WTC11 (cell line): ENCODE measurements around the gene MAGI2. TPM values are rescaled to one million over a fixed set of nuclear protein-coding genes. Genes with fewer than 3 reads are reported as not detected.

Source experiments
- ATAC-seq: fragments of 200-7000 bp; cut with Tn5 transposase; 2 replicates; pipeline ENCODE4 v1.10.0; 2021; ENCODE audit warnings: mild to moderate bottlenecking, moderate library complexity
- CTCF ChIA-PET: fragments of 300-600 bp; sonication (Branson Sonifier 250); formaldehyde crosslinking; loops from one replicate; lab custom pipeline; 2021; ENCODE audit warnings: antibody characterized with exemption; lab: Charles Lee
- POLR2A ChIA-PET: fragments of 350-600 bp; sonication (Branson Sonifier 250); formaldehyde crosslinking; loops from one replicate; lab custom pipeline; 2021; ENCODE audit warnings: antibody characterized with exemption; lab: Charles Lee
- DNase-seq: peaks from one replicate; pipeline ENCODE4 v3.0.0; 2021; ENCODE audit warnings: low spot score
- H3K27ac Mint-ChIP-seq: 2 replicates; pipeline ENCODE4 v1.8.0; 2021; ENCODE audit warnings: mixed read lengths
- H3K27me3 Mint-ChIP-seq: 2 replicates; pipeline ENCODE4 v1.8.0; 2021; ENCODE audit warnings: low read depth, mild to moderate bottlenecking, moderate library complexity, mixed read lengths
- H3K36me3 Mint-ChIP-seq: 2 replicates; pipeline ENCODE4 v1.8.0; 2021; ENCODE audit warnings: mixed read lengths
- H3K4me1 Mint-ChIP-seq: 2 replicates; pipeline ENCODE4 v1.8.0; 2022; ENCODE audit warnings: mixed read lengths
- H3K4me3 Mint-ChIP-seq: 2 replicates; pipeline ENCODE4 v1.8.0; 2021; ENCODE audit warnings: mild to moderate bottlenecking, moderate library complexity, mixed read lengths
- H3K9me3 Mint-ChIP-seq: 2 replicates; pipeline ENCODE4 v1.8.0; 2021; ENCODE audit warnings: mixed read lengths
- CREM ChIP-seq: sonication (generic); formaldehyde crosslinking; IDR thresholded peaks from 2 replicates; pipeline ENCODE4 v1.8.1; 2022; ENCODE audit warnings: mild to moderate bottlenecking, missing genetic modification reagents, moderate library complexity
- ESRRA ChIP-seq: sonication (generic); formaldehyde crosslinking; IDR thresholded peaks from 2 replicates; pipeline ENCODE4 v1.8.1; 2022; ENCODE audit warnings: mild to moderate bottlenecking, missing genetic modification reagents, borderline replicate concordance
- MXD4 ChIP-seq: fragments of 250-450 bp; sonication (Bioruptor Pico); IDR thresholded peaks from 2 replicates; pipeline ENCODE4 v1.8.0; 2021; ENCODE audit warnings: mild to moderate bottlenecking, moderate library complexity, borderline replicate concordance
- MYBL2 ChIP-seq: sonication (generic); formaldehyde crosslinking; IDR thresholded peaks from 2 replicates; pipeline ENCODE4 v1.8.1; 2023; ENCODE audit warnings: mild to moderate bottlenecking, moderate library complexity, missing genetic modification reagents
- NFE2L1 ChIP-seq: sonication (generic); formaldehyde crosslinking; IDR thresholded peaks from 2 replicates; pipeline ENCODE4 v1.8.1; 2023; ENCODE audit warnings: missing genetic modification reagents
- NR2C2 ChIP-seq: sonication (generic); formaldehyde crosslinking; IDR thresholded peaks from 2 replicates; pipeline ENCODE4 v1.8.0; 2022; ENCODE audit warnings: mild to moderate bottlenecking, missing genetic modification reagents
- NR3C1 ChIP-seq: sonication (generic); formaldehyde crosslinking; conservative IDR thresholded peaks from 2 replicates; pipeline ENCODE4 v1.8.1; 2023; ENCODE audit warnings: low read depth, mild to moderate bottlenecking, missing genetic modification reagents
- OVOL2 ChIP-seq: fragments of 250-450 bp; sonication (Bioruptor Pico); IDR thresholded peaks from 2 replicates; pipeline ENCODE4 v1.9.0; 2021; ENCODE audit warnings: mild to moderate bottlenecking, borderline replicate concordance
- SOX15 ChIP-seq: fragments of 250-450 bp; sonication (Bioruptor Pico); IDR thresholded peaks from 2 replicates; pipeline ENCODE4 v1.9.0; 2021; ENCODE audit warnings: mild to moderate bottlenecking
- SP1 ChIP-seq: sonication (generic); formaldehyde crosslinking; conservative IDR thresholded peaks from 2 replicates; pipeline ENCODE4 v1.8.1; 2022; ENCODE audit warnings: missing genetic modification reagents
- TEAD1 ChIP-seq: sonication (generic); formaldehyde crosslinking; IDR thresholded peaks from 2 replicates; pipeline ENCODE4 v1.8.0; 2022; ENCODE audit warnings: mild to moderate bottlenecking, missing genetic modification reagents
- ZNF138 ChIP-seq: sonication (generic); formaldehyde crosslinking; conservative IDR thresholded peaks from 2 replicates; pipeline ENCODE4 v1.8.1; 2022; ENCODE audit warnings: mild to moderate bottlenecking, moderate library complexity, missing genetic modification reagents
- ZNF232 ChIP-seq: sonication (generic); formaldehyde crosslinking; IDR thresholded peaks from 2 replicates; pipeline ENCODE4 v1.8.0; 2022; ENCODE audit warnings: mild to moderate bottlenecking, missing genetic modification reagents
- ZNF263 ChIP-seq: sonication (generic); formaldehyde crosslinking; IDR thresholded peaks from 2 replicates; pipeline ENCODE4 v1.8.1; 2022; ENCODE audit warnings: low read depth, mild to moderate bottlenecking, moderate library complexity, missing genetic modification reagents
- ZNF317 ChIP-seq: sonication (generic); formaldehyde crosslinking; IDR thresholded peaks from 2 replicates; pipeline ENCODE4 v1.8.1; 2023; ENCODE audit warnings: low read depth, mild to moderate bottlenecking, moderate library complexity, missing genetic modification reagents, borderline replicate concordance
- ZNF671 ChIP-seq: fragments of 250-450 bp; sonication (Bioruptor Pico); IDR thresholded peaks from 2 replicates; pipeline ENCODE4 v1.8.0; 2021; ENCODE audit warnings: mild to moderate bottlenecking
- total RNA-seq: library from RNA; stranded (reverse); gene quantifications from 3 replicates; pipeline ENCODE4 v1.2.3, GENCODE V29; 2021
- TF ChIP-seq, protein P1 (sequence below): fragments of 250-450 bp; sonication (Bioruptor Pico); IDR thresholded peaks from 2 replicates; pipeline ENCODE4 v1.9.0; 2021; ENCODE audit warnings: mild to moderate bottlenecking, borderline replicate concordance
- TF ChIP-seq, protein P2 (sequence below): fragments of 250-450 bp; sonication (Bioruptor Pico); IDR thresholded peaks from 2 replicates; pipeline ENCODE4 v1.9.0; 2021; ENCODE audit warnings: mild to moderate bottlenecking
- TF ChIP-seq, protein P3 (sequence below): fragments of 250-450 bp; sonication (Bioruptor Pico); conservative IDR thresholded peaks from 2 replicates; pipeline ENCODE4 v1.9.0; 2021; ENCODE audit warnings: mild to moderate bottlenecking
- TF ChIP-seq, protein P4 (sequence below): sonication (generic); formaldehyde crosslinking; IDR thresholded peaks from 2 replicates; pipeline ENCODE4 v1.8.1; 2023; ENCODE audit warnings: mild to moderate bottlenecking, moderate library complexity, missing genetic modification reagents
- TF ChIP-seq, protein P5 (sequence below): sonication (generic); formaldehyde crosslinking; IDR thresholded peaks from 2 replicates; pipeline ENCODE4 v1.8.1; 2022; ENCODE audit warnings: mild to moderate bottlenecking, missing genetic modification reagents, moderate library complexity, borderline replicate concordance
- TF ChIP-seq, protein P6 (sequence below): fragments of 250-450 bp; sonication (Bioruptor Pico); IDR thresholded peaks from 2 replicates; pipeline ENCODE4 v1.9.0; 2021; ENCODE audit warnings: moderate library complexity, mild to moderate bottlenecking, inconsistent platforms, borderline replicate concordance

Gene MAGI2
- total RNA-seq, 1 experiment from 2014 or later: 26.6 TPM

DNA sequence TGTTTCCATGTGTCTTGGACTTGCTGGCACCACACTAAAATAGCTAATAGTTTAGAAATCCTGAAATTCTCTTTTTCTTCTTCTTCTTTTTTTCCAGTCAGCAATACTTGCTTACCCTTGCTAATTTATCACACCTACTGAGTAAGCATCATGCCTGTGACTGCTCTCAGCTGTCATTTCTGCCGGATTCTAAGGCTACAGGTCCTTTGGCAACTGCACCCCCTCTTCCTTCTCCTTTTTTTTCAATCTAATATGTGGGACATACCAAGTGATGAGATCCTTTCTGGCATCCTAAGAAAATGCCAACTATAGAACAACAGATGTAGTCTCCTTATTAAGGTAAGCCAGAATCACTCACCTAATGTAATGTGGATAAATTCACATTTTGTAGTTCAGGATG is 444.7 kb downstream of the MAGI2 start (continued):
- no peak for TF ChIP-seq TEAD1 (CRISPR knock-in tag)
- no peak for TF ChIP-seq MYBL2 (CRISPR knock-in tag)
- no peak for TF ChIP-seq ZNF138 (CRISPR knock-in tag)
- TF ChIP-seq, protein P1, sequence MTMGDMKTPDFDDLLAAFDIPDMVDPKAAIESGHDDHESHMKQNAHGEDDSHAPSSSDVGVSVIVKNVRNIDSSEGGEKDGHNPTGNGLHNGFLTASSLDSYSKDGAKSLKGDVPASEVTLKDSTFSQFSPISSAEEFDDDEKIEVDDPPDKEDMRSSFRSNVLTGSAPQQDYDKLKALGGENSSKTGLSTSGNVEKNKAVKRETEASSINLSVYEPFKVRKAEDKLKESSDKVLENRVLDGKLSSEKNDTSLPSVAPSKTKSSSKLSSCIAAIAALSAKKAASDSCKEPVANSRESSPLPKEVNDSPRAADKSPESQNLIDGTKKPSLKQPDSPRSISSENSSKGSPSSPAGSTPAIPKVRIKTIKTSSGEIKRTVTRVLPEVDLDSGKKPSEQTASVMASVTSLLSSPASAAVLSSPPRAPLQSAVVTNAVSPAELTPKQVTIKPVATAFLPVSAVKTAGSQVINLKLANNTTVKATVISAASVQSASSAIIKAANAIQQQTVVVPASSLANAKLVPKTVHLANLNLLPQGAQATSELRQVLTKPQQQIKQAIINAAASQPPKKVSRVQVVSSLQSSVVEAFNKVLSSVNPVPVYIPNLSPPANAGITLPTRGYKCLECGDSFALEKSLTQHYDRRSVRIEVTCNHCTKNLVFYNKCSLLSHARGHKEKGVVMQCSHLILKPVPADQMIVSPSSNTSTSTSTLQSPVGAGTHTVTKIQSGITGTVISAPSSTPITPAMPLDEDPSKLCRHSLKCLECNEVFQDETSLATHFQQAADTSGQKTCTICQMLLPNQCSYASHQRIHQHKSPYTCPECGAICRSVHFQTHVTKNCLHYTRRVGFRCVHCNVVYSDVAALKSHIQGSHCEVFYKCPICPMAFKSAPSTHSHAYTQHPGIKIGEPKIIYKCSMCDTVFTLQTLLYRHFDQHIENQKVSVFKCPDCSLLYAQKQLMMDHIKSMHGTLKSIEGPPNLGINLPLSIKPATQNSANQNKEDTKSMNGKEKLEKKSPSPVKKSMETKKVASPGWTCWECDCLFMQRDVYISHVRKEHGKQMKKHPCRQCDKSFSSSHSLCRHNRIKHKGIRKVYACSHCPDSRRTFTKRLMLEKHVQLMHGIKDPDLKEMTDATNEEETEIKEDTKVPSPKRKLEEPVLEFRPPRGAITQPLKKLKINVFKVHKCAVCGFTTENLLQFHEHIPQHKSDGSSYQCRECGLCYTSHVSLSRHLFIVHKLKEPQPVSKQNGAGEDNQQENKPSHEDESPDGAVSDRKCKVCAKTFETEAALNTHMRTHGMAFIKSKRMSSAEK (CRISPR knock-in tag): no peak
- no peak for TF ChIP-seq NFE2L1 (CRISPR knock-in tag)
- no peak for TF ChIP-seq ESRRA (CRISPR knock-in tag)
- TF ChIP-seq ZNF317 (CRISPR knock-in tag): no peak

DNA sequence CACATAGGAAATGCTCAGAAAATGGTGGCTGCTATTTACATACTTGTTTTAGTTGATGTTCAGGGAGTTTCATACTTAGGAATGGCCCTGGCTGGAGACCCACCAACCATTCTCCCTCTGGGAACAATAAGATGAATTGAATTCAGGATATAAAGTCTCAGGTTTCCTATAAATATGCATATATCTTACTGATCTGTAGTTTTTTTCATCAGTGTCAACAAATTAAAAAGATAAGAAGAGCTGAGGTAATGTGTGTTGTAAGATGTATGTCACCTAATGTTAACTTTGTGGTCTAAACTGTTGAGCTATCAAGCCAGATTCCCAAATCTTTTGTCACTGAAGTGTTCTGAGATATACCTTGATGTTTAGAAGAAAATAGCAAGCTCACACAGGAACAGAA is 457.5 kb downstream of the MAGI2 start:
- CTCF ChIA-PET: no interaction called here
- Mint-ChIP-seq H3K4me1 (no peaks in the 10 kb centered on the region), H3K36me3 (no peaks in the 10 kb centered on the region), H3K27ac (no peak overlapping the region), H3K4me3 (no peak overlapping the region), H3K27me3 (no peaks in the 10 kb centered on the region), H3K9me3 (no peaks in the 10 kb centered on the region)
- DNase-seq (no peak), ATAC-seq (no peak)
- TF ChIP-seq ESRRA (CRISPR knock-in tag) (no peak), MXD4 (no peak), CREM (no peak)
- TF ChIP-seq, protein P2, sequence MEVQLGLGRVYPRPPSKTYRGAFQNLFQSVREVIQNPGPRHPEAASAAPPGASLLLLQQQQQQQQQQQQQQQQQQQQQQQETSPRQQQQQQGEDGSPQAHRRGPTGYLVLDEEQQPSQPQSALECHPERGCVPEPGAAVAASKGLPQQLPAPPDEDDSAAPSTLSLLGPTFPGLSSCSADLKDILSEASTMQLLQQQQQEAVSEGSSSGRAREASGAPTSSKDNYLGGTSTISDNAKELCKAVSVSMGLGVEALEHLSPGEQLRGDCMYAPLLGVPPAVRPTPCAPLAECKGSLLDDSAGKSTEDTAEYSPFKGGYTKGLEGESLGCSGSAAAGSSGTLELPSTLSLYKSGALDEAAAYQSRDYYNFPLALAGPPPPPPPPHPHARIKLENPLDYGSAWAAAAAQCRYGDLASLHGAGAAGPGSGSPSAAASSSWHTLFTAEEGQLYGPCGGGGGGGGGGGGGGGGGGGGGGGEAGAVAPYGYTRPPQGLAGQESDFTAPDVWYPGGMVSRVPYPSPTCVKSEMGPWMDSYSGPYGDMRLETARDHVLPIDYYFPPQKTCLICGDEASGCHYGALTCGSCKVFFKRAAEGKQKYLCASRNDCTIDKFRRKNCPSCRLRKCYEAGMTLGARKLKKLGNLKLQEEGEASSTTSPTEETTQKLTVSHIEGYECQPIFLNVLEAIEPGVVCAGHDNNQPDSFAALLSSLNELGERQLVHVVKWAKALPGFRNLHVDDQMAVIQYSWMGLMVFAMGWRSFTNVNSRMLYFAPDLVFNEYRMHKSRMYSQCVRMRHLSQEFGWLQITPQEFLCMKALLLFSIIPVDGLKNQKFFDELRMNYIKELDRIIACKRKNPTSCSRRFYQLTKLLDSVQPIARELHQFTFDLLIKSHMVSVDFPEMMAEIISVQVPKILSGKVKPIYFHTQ (CRISPR knock-in tag): no peak
- POLR2A ChIA-PET: no interaction called here

DNA sequence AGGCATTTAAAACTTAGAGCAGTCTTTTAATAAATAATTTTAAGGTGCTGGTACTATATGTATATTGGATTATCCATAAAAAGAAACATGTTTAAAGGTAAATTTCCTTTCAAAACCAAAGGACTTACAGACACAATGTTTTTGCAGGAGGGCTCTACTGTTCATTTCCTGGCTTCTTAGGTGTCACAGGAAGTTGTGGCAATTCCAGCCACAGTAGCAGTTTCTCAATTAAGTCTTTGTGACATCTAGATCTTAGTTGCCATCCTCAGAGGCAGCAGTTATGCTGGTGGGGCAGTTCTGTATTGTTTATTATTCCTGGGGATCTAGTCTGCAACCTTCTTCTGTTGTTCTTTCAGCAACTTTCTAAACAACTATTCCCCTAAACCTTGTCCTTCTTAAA is 460.1 kb downstream of the MAGI2 start:
- DNase-seq (no peak), ATAC-seq (no peak)
- H3K9me3 Mint-ChIP-seq: no peaks in the 10 kb centered on the region
- ChIA-PET POLR2A (no interaction called here), CTCF (no interaction called here)
- H3K36me3 Mint-ChIP-seq: no peaks in the 10 kb centered on the region
- no peak overlapping the region for H3K27ac Mint-ChIP-seq
- H3K4me3 Mint-ChIP-seq: no peak overlapping the region
- no peaks in the 10 kb centered on the region for H3K4me1 Mint-ChIP-seq
- H3K27me3 Mint-ChIP-seq: no peaks in the 10 kb centered on the region
- TF ChIP-seq SOX15 (CRISPR knock-in tag) (no peak), OVOL2 (no peak), NR3C1 (CRISPR knock-in tag) (no peak), NR2C2 (CRISPR knock-in tag) (no peak), ZNF263 (no peak), SP1 (CRISPR knock-in tag) (no peak), ZNF671 (CRISPR knock-in tag) (no peak), ZNF232 (CRISPR knock-in tag) (no peak)
- TF ChIP-seq, protein P3, sequence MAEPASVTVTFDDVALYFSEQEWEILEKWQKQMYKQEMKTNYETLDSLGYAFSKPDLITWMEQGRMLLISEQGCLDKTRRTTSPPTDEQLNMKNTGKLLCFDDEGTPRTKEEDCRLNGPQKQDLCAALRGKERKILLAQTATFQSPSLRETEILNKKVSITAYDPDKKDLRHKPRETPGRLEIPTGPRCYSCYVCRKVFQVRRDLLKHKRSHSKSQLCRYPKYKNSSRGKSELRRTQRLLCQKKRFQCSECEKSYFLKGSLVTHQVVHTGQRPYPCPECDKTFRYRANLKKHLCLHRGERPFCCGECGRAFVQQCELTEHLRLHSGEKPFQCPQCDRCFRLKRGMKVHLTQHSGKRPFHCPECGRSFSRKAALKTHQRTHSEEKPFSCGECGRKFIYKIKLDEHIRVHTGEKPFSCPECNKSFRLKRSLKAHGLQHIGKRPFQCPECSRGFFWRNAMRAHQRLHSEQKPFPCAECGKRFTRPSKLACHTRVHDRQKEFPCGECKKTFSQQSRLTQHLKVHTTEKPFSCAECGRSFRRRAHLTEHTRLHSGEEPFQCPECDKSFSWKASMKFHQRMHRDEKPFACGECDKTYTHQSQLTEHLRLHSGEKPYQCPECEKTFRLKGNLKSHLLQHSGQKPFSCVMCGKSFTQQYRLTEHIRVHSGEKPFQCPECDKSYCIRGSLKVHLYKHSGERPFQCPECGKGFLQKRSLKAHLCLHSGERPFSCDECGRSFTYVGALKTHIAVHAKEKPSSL (CRISPR knock-in tag): no peak
- TF ChIP-seq, protein P4, sequence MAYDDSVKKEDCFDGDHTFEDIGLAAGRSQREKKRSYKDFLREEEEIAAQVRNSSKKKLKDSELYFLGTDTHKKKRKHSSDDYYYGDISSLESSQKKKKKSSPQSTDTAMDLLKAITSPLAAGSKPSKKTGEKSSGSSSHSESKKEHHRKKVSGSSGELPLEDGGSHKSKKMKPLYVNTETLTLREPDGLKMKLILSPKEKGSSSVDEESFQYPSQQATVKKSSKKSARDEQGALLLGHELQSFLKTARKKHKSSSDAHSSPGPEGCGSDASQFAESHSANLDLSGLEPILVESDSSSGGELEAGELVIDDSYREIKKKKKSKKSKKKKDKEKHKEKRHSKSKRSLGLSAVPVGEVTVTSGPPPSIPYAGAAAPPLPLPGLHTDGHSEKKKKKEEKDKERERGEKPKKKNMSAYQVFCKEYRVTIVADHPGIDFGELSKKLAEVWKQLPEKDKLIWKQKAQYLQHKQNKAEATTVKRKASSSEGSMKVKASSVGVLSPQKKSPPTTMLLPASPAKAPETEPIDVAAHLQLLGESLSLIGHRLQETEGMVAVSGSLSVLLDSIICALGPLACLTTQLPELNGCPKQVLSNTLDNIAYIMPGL (CRISPR knock-in tag): no peak
- TF ChIP-seq, protein P5, sequence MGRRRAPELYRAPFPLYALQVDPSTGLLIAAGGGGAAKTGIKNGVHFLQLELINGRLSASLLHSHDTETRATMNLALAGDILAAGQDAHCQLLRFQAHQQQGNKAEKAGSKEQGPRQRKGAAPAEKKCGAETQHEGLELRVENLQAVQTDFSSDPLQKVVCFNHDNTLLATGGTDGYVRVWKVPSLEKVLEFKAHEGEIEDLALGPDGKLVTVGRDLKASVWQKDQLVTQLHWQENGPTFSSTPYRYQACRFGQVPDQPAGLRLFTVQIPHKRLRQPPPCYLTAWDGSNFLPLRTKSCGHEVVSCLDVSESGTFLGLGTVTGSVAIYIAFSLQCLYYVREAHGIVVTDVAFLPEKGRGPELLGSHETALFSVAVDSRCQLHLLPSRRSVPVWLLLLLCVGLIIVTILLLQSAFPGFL (CRISPR knock-in tag): no peak
- TF ChIP-seq, protein P6, sequence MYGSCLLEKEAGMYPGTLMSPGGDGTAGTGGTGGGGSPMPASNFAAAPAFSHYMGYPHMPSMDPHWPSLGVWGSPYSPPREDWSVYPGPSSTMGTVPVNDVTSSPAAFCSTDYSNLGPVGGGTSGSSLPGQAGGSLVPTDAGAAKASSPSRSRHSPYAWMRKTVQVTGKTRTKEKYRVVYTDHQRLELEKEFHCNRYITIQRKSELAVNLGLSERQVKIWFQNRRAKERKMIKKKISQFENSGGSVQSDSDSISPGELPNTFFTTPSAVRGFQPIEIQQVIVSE (CRISPR knock-in tag): no peak
